HepG2 (cell line): ENCODE results near the gene ATP11B.

Experiments
- EZH2 ChIP-seq: conservative IDR thresholded peaks from 2 replicates; pipeline ENCODE4 v1.6.1; 2012; ENCODE audit warnings: mild to moderate bottlenecking, low read depth, low read length, moderate library complexity
- FOXP1 ChIP-seq, 2 experiments: fragments of 450-650 bp in 1 of 2; IDR thresholded peaks; 2 replicates each; pipeline ENCODE4 v1.6.1; 2017 to 2018; ENCODE audit warnings: antibody characterized with exemption in 1 of 2
- MEIS2 ChIP-seq: sonication (generic); formaldehyde crosslinking; IDR thresholded peaks from 2 replicates; pipeline ENCODE4 v1.9.0; 2021; ENCODE audit warnings: mild to moderate bottlenecking, missing genetic modification reagents
- NFYB ChIP-seq: sonication (generic); formaldehyde crosslinking; IDR thresholded peaks from 2 replicates; pipeline ENCODE4 v1.4.0; 2020; ENCODE audit warnings: missing genetic modification reagents
- SIN3A ChIP-seq: IDR thresholded peaks from 2 replicates; pipeline ENCODE4 v1.6.1; 2011; ENCODE audit warnings: low read depth, mild to moderate bottlenecking, control low read depth, low read length, borderline replicate concordance
- SP140L ChIP-seq: sonication (generic); formaldehyde crosslinking; IDR thresholded peaks from 2 replicates; pipeline ENCODE4 v1.4.0; 2020; ENCODE audit warnings: missing genetic modification reagents, borderline replicate concordance
- TF ChIP-seq, protein P1 (sequence below), 2 experiments: IDR thresholded peaks; 2 replicates each; pipeline ENCODE4 v1.6.1; 2011 to 2012; ENCODE audit warnings: low read length in 2 of 2, borderline replicate concordance in 1 of 2, low read depth in 1 of 2, mild to moderate bottlenecking in 1 of 2, moderate library complexity in 1 of 2

DNA sequence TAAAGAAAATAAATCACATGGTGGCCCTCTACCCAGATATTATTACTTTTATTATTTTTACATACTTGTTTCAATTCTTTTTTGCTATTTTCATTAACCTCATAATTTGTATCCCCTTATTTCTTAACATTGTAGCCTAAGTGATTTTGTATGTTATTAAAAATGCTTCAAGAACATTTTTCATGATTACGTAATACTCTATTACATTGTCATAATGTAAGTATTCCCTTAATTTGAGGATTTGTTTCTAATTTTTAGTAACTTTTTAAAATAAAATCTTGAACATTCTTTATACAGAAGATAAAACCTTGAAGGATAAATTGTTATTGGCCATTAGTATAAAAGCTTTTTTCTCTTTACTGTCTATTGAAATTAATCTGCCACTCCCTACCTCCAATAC lies 98.1 kb downstream of the ATP11B start:
- no peak for TF ChIP-seq SP140L (CRISPR knock-in tag)
- TF ChIP-seq FOXP1 (IDR thresholded peaks at IDR 0.05), result no peak
- no peak for TF ChIP-seq FOXP1 (CRISPR knock-in tag; IDR thresholded peaks at IDR 0.05)
- no peak for TF ChIP-seq NFYB
- TF ChIP-seq MEIS2 (CRISPR knock-in tag), result no peak
- no peak for TF ChIP-seq EZH2
- no peak for TF ChIP-seq SIN3A
- TF ChIP-seq, protein P1, sequence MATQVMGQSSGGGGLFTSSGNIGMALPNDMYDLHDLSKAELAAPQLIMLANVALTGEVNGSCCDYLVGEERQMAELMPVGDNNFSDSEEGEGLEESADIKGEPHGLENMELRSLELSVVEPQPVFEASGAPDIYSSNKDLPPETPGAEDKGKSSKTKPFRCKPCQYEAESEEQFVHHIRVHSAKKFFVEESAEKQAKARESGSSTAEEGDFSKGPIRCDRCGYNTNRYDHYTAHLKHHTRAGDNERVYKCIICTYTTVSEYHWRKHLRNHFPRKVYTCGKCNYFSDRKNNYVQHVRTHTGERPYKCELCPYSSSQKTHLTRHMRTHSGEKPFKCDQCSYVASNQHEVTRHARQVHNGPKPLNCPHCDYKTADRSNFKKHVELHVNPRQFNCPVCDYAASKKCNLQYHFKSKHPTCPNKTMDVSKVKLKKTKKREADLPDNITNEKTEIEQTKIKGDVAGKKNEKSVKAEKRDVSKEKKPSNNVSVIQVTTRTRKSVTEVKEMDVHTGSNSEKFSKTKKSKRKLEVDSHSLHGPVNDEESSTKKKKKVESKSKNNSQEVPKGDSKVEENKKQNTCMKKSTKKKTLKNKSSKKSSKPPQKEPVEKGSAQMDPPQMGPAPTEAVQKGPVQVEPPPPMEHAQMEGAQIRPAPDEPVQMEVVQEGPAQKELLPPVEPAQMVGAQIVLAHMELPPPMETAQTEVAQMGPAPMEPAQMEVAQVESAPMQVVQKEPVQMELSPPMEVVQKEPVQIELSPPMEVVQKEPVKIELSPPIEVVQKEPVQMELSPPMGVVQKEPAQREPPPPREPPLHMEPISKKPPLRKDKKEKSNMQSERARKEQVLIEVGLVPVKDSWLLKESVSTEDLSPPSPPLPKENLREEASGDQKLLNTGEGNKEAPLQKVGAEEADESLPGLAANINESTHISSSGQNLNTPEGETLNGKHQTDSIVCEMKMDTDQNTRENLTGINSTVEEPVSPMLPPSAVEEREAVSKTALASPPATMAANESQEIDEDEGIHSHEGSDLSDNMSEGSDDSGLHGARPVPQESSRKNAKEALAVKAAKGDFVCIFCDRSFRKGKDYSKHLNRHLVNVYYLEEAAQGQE (IDR thresholded peaks at IDR 0.05; ENCODE audit: borderline replicate concordance in 1 of 2, low read depth in 1 of 2, low read length in 2 of 2), result no peak
